GM19455 (cell line): ENCODE measurements around the gene DBF4B.

Experiments
- ATAC-seq: cut with Tn5 transposase; IDR thresholded peaks from one replicate; pipeline ENCODE4 v1.9.1; 2021; ENCODE audit not compliant: unreplicated experiment

DBF4B gene

GRCh38 chr17:44775838-44776621 is 67.6 kb downstream of the DBF4B start:
- ATAC-seq, result peak; percentile 25

GRCh38 chr17:44776628-44777393 is 68.3 kb downstream of the DBF4B start:
- ATAC-seq, result no peak

GRCh38 chr17:44777394-44778348 is 69.2 kb downstream of the DBF4B start:
- ATAC-seq, result no peak

- no peak for ATAC-seq
Observed at GRCh38 chr17:44778656-44779210, 70.3 kb downstream of the DBF4B start.

- ATAC-seq, result no peak
Observed at GRCh38 chr17:44779211-44780025, 71.0 kb downstream of the DBF4B start.

GRCh38 chr17:44780161-44780560 is 71.7 kb downstream of the DBF4B start:
- no peak for ATAC-seq

- no peak for ATAC-seq
Observed at GRCh38 chr17:44780845-44781480, 72.5 kb downstream of the DBF4B start.

GRCh38 chr17:44781551-44782325 is 73.3 kb downstream of the DBF4B start:
- no peak for ATAC-seq

GRCh38 chr17:44782326-44782850 is 73.9 kb downstream of the DBF4B start:
- ATAC-seq, result no peak

GRCh38 chr17:44785921-44786320 is 77.5 kb downstream of the DBF4B start:
- ATAC-seq, result no peak

GRCh38 chr17:44786551-44787081 is 78.2 kb downstream of the DBF4B start:
- no peak for ATAC-seq

- no peak for ATAC-seq
Observed at GRCh38 chr17:44787271-44787940, 78.9 kb downstream of the DBF4B start.

GRCh38 chr17:44788139-44788538 is 79.7 kb downstream of the DBF4B start:
- no peak for ATAC-seq

GRCh38 chr17:44792276-44792675 is 83.8 kb downstream of the DBF4B start:
- no peak for ATAC-seq

GRCh38 chr17:44793885-44794842 is 85.7 kb downstream of the DBF4B start:
- no peak for ATAC-seq

GRCh38 chr17:44794851-44795413 is 86.5 kb downstream of the DBF4B start:
- ATAC-seq, result no peak
